Cardiac fibroblast (primary cell): ENCODE results near the gene SKAP2.

Source experiments
- DNase-seq, 2 donors: peaks; one replicate each; pipeline versions ENCODE4 v3.0.0 to v3.0.0-alpha.2; 2010; ENCODE audit warnings: low read depth in 2 of 2
- H3K4me3 ChIP-seq, 2 donors: replicated peaks in 1 of 2; 1 replicate in 1 of 2; 2 replicates in 1 of 2; pipeline ENCODE4 v1.5.1; 2011; ENCODE audit warnings: low read depth in 2 of 2, low read length in 2 of 2, mild to moderate bottlenecking in 2 of 2, moderate library complexity in 1 of 2
- TF ChIP-seq, protein P1 (sequence below): IDR thresholded peaks from one replicate; pipeline ENCODE4 v1.5.1; 2011; ENCODE audit warnings: low read depth, mild to moderate bottlenecking, low read length, inconsistent platforms

SKAP2 gene

DNA sequence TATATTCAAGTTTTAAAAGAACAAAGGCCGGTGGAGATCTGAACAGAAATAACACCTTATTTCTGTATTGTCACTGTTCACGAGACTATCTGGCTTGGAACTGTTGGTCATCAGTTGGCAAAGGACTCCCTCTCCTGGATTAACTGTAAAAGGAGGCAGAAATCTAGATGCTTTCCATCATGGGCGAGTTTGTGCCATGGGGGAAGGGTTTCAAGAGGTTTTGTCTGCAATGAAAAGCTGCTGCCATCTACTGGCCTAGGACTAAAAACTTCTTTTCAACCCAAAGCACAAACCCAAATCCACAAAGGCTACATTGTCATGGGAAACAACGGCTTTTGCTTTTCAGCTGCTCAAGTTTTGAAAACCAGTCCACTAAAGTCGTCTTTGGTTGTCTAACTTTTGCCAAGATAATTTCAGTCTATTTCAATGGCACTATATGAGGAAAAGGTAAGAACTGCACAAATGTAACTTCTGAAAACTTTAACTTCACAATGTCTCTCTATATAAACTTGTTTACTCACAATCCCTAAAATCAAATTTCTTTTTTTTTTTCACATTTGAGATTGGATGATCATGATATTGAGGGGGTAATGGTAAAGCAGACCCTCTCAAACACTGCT lies 196.8 kb downstream of the SKAP2 start:
- no peak overlapping the region for H3K4me3 ChIP-seq
- DNase-seq: peak; percentile 90 to 92
- TF ChIP-seq, protein P1, sequence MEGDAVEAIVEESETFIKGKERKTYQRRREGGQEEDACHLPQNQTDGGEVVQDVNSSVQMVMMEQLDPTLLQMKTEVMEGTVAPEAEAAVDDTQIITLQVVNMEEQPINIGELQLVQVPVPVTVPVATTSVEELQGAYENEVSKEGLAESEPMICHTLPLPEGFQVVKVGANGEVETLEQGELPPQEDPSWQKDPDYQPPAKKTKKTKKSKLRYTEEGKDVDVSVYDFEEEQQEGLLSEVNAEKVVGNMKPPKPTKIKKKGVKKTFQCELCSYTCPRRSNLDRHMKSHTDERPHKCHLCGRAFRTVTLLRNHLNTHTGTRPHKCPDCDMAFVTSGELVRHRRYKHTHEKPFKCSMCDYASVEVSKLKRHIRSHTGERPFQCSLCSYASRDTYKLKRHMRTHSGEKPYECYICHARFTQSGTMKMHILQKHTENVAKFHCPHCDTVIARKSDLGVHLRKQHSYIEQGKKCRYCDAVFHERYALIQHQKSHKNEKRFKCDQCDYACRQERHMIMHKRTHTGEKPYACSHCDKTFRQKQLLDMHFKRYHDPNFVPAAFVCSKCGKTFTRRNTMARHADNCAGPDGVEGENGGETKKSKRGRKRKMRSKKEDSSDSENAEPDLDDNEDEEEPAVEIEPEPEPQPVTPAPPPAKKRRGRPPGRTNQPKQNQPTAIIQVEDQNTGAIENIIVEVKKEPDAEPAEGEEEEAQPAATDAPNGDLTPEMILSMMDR: peak; percentile 82

DNA sequence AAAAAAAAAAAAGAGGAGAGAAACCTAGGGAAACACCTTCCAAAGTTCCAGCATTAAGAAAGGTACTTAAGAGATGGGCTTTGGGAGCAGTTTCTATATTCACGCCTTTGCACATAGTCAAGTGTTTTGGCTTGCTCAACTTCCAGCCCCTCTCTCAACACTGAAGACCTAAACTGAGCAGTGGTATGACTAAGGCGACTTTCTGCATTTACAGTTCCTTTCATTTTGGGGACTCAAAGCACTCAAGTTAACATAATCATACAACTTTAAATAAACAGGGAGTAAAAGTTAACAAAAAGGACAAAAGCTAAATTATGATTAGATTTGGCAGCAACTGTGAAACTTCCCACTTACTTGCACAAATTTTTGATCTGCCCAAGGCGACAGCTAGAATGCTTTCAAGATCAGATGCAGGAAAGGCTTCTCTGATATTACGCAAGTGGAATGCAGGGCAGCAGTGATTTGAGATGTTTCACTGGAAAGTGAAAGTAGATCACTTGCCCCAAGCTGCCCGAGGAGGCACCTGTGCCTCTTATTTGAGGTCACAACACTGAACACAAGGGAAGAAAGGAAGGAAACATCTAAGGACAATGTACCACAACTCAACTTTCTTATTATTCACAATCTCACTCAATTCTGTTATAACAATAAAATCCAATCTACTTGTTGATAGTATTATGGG lies 199.5 kb downstream of the SKAP2 start:
- H3K4me3 ChIP-seq: no peak overlapping the region
- TF ChIP-seq, protein P1: no peak
- peak; percentile 5 to 17 for DNase-seq

DNA sequence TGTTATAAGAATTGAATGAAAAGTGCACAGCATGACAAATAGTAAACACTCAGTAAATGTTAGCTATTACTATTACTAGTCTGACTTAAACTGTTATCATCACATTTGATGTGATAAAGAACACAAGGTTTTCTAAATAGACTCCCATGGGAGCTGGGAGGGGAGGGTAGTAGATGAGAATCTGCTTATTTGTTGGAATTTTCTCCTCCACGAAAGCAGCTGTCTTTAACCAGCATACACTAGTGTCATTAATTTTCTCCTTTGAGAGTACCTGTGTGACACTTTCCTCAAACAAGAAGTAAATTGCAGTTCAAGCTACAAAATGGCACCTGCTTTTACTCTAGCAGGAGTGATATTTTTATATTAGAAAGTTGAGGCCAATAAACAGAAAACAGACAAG lies 200.1 kb downstream of the SKAP2 start:
- TF ChIP-seq, protein P1: no peak
- no peak for DNase-seq
- no peak overlapping the region for H3K4me3 ChIP-seq

DNA sequence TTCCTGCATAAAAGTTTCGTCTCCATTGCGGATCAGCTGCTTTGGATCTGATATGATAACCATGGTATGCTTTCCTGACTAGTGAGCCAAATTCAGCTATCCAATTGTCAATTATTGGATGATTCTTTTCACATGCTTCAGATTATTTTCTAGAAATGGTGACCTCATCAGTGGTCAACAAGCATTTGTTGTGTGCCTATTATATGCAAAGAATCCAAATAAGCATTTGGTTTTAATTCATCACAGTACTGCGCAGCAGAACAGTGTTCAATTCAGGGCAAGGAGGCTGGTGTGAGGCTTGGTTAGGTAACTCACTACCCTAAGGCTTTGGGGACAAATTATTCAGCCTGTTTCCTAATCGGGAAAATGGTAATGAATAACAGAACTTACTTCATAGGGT lies 200.5 kb downstream of the SKAP2 start:
- TF ChIP-seq, protein P1: no peak
- no peak for DNase-seq
- H3K4me3 ChIP-seq: no peak overlapping the region

DNA sequence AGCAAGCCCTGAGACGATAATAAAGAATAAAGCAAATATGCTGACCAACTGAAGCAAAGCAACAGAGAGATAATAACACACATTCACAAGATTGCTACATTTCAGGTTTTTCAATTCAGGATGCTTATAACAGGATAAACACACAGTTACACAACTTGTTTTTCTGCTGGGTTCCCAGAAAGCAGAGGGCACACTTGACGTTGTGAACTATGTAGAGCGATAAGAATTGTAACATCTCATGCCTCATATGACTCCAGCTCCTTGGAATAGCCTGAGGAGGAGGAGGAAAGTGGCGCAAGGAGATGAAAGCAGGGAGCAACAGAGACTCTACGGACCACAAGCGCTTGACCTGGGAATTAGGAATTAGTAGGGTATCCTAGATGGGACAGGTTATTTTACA lies 201.7 kb downstream of the SKAP2 start:
- DNase-seq: no peak
- TF ChIP-seq, protein P1: no peak
- no peak overlapping the region for H3K4me3 ChIP-seq

DNA sequence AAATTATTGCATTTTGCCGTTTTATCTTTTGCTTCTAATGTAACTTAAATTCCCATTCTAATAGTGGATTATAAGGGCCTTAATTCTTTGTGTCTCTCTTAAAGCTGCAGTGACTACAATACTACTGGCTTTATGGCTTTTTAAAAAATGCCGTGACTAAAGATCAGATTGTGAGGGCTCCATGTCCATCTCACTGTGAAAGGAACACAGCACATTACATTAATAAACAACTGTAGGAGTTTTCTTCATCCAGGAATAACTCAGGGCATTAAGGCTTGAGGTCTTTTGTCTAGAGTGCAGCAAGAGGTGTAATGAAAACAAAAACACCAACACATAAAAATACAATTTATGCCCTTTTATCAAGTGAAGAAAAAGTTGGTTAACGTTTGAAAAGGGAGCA lies 205.3 kb downstream of the SKAP2 start:
- no peak overlapping the region for H3K4me3 ChIP-seq
- TF ChIP-seq, protein P1: no peak
- DNase-seq: no peak
